CD4-positive, alpha-beta T cell (primary cell): ENCODE results near the gene HAVCR1. TPM values are rescaled to one million over a fixed set of nuclear protein-coding genes. Genes with fewer than 3 reads are reported as not detected.
"Not testable (repeated sequence)": the region's sequence is repeated elsewhere in the genome, so short reads cannot be mapped to it uniquely, and the experiment has no call there.

Source experiments
- ATAC-seq: fragments of 200-7000 bp; cut with Tn5 transposase; one replicate; pipeline ENCODE4 v1.10.0; 2022; ENCODE audit warnings: mild to moderate bottlenecking; ENCODE audit not compliant: poor library complexity
- CTCF ChIA-PET: fragments of 350-600 bp; sonication (Branson Sonifier 250); formaldehyde crosslinking; loops from one replicate; lab custom pipeline; 2021; ENCODE audit warnings: antibody characterized with exemption, inconsistent platforms; lab: Charles Lee
- POLR2A ChIA-PET: fragments of 350-600 bp; sonication (Branson Sonifier 250); formaldehyde crosslinking; loops from one replicate; lab custom pipeline; 2021; ENCODE audit warnings: antibody characterized with exemption, inconsistent platforms; lab: Charles Lee
- DNase-seq, 14 experiments: peaks; one replicate each; pipeline ENCODE4 v3.0.0-alpha.2; 2013 to 2020; ENCODE audit warnings: mixed read lengths in 2 of 14
- H3K27ac ChIP-seq, 2 donors: one replicate each; pipeline versions ENCODE4 v1.5.1 to v1.7.0; 2013; ENCODE audit warnings: low read length in 2 of 2, low read depth in 1 of 2, mild to moderate bottlenecking in 1 of 2
- H3K27me3 ChIP-seq, 2 experiments: 1 replicate in 1 of 2; 2 replicates in 1 of 2; pipeline versions ENCODE4 v1.6.1 to v1.7.0; 2013; ENCODE audit warnings: low read length in 2 of 2, control low read depth in 1 of 2, mild to moderate bottlenecking in 1 of 2, moderate library complexity in 1 of 2; ENCODE audit not compliant: insufficient read depth in 2 of 2, control insufficient read depth in 1 of 2
- H3K36me3 ChIP-seq: one replicate; pipeline ENCODE4 v1.6.1; 2013; ENCODE audit warnings: low read length, control low read depth; ENCODE audit not compliant: insufficient read depth
- H3K4me1 ChIP-seq: one replicate; pipeline ENCODE4 v1.6.1; 2013; ENCODE audit warnings: low read length, control low read depth; ENCODE audit not compliant: insufficient read depth
- H3K4me3 ChIP-seq: one replicate; pipeline ENCODE4 v1.5.1; 2013; ENCODE audit warnings: mild to moderate bottlenecking, low read length, moderate library complexity
- H3K9me3 ChIP-seq, 2 experiments: 1 replicate in 1 of 2; 2 replicates in 1 of 2; pipeline versions ENCODE4 v1.6.1 to v1.7.0; 2013; ENCODE audit warnings: low read length in 2 of 2, mild to moderate bottlenecking in 2 of 2, control low read depth in 1 of 2, moderate library complexity in 1 of 2; ENCODE audit not compliant: control insufficient read depth in 1 of 2, insufficient read depth in 1 of 2
- H3K27ac Mint-ChIP-seq: one replicate; pipeline ENCODE4 v1.8.0; 2020; ENCODE audit warnings: mixed read lengths
- H3K27me3 Mint-ChIP-seq: one replicate; pipeline ENCODE4 v1.8.0; 2021; ENCODE audit warnings: mixed read lengths
- H3K36me3 Mint-ChIP-seq: one replicate; pipeline ENCODE4 v1.8.0; 2021; ENCODE audit warnings: low read depth, mixed read lengths
- H3K4me1 Mint-ChIP-seq: one replicate; pipeline ENCODE4 v1.8.0; 2021; ENCODE audit warnings: low read depth, mixed read lengths
- H3K4me3 Mint-ChIP-seq: one replicate; pipeline ENCODE4 v1.8.0; 2020; ENCODE audit warnings: mild to moderate bottlenecking, mixed read lengths
- H3K9me3 Mint-ChIP-seq: one replicate; pipeline ENCODE4 v1.8.0; 2020; ENCODE audit warnings: mixed read lengths
- intact Hi-C, 2 experiments: fragments of 100-400 bp; cut with DNase I in 1 of 2; cut with micrococcal nuclease in 1 of 2; formaldehyde crosslinking; loops; one replicate each; pipeline versions ENCODE4 v1.15.1 to v1.9.0; 2023 to 2025; cut with DNase I, micrococcal nuclease
- total RNA-seq, 174 experiments: library from RNA in 2 of 174; stranded (reverse) in 2 of 174; gene quantifications; one replicate each; pipeline ENCODE4 v1.2.3 and lab custom pipeline; 2021 to 2026
- TF ChIP-seq, protein P1 (sequence below): fragments of 200-600 bp; IDR thresholded peaks from one replicate; pipeline ENCODE4 v1.8.0; 2022; ENCODE audit warnings: antibody characterized with exemption, mild to moderate bottlenecking

Gene HAVCR1
- total RNA-seq, 2 experiments from 2014 or later, result 1.5 to 1.7 TPM

DNA sequence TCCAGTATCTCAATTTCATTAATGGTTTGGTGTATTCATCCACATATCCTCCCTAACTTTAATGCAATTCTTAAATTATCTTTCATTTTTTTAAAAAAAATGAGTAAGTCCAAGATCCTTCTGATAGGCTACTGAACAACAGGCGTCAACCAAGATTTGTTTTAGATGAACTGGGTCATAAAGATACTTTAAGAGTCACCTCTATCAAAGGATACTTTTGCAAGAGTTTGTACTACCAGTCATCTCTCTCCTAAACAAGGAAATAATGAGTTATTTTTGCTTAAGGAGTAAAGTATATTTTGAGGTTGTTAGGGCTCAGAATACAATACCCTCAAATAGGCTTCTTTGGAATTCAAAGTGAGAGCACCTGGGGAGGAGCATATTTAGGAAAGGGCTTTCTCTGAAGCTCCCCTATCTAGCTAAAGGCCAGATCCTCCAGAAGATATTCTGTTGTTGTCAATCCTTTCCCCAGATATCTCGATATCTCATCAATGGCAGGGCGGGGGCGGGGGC is 25.8 kb downstream of the HAVCR1 start:
- Mint-ChIP-seq H3K27me3 (no peaks in the 10 kb centered on the region), H3K9me3 (no peaks in the 10 kb centered on the region), H3K4me3 (no peak overlapping the region), H3K4me1 (peaks cover 8% of the 10 kb centered on the region), H3K36me3 (peaks cover 15% of the 10 kb centered on the region), H3K27ac (no peak overlapping the region)
- TF ChIP-seq, protein P1, sequence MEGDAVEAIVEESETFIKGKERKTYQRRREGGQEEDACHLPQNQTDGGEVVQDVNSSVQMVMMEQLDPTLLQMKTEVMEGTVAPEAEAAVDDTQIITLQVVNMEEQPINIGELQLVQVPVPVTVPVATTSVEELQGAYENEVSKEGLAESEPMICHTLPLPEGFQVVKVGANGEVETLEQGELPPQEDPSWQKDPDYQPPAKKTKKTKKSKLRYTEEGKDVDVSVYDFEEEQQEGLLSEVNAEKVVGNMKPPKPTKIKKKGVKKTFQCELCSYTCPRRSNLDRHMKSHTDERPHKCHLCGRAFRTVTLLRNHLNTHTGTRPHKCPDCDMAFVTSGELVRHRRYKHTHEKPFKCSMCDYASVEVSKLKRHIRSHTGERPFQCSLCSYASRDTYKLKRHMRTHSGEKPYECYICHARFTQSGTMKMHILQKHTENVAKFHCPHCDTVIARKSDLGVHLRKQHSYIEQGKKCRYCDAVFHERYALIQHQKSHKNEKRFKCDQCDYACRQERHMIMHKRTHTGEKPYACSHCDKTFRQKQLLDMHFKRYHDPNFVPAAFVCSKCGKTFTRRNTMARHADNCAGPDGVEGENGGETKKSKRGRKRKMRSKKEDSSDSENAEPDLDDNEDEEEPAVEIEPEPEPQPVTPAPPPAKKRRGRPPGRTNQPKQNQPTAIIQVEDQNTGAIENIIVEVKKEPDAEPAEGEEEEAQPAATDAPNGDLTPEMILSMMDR, result no peak
- DNase-seq (no peak), ATAC-seq (no peak)
- no peaks in the 10 kb centered on the region for H3K9me3 ChIP-seq
- no peaks in the 10 kb centered on the region for H3K36me3 ChIP-seq
- H3K4me3 ChIP-seq, result no peak overlapping the region
- no peak overlapping the region for H3K27ac ChIP-seq
- ChIA-PET POLR2A (no interaction called here), CTCF (no interaction called here)
- H3K4me1 ChIP-seq, result peaks cover under 1% of the 10 kb centered on the region
- intact Hi-C loops, result loop anchor here in 1 of 2 experiments (5.0 kb wide), 1 partner anchor 361 kb away; no protein-coding TSS in a partner anchor
- H3K27me3 ChIP-seq, result no peaks in the 10 kb centered on the region

- ChIA-PET POLR2A (no interaction called here), CTCF (no interaction called here)
- H3K4me1 ChIP-seq, result peaks cover under 1% of the 10 kb centered on the region
- no peaks in the 10 kb centered on the region for H3K36me3 ChIP-seq
- DNase-seq (peak in 1 of 14 experiments; percentile 55), ATAC-seq (no peak)
- Mint-ChIP-seq H3K36me3 (peaks cover 8% of the 10 kb centered on the region), H3K4me3 (no peak overlapping the region), H3K9me3 (no peaks in the 10 kb centered on the region), H3K4me1 (peaks cover 7% of the 10 kb centered on the region), H3K27me3 (no peaks in the 10 kb centered on the region), H3K27ac (no peak overlapping the region)
- no peaks in the 10 kb centered on the region for H3K27me3 ChIP-seq
- H3K4me3 ChIP-seq, result no peak overlapping the region
- TF ChIP-seq, protein P1, result no peak
- intact Hi-C loops, result loop anchor here in 1 of 2 experiments (5.0 kb wide), 1 partner anchor 358 kb away; no protein-coding TSS in a partner anchor
- no peaks in the 10 kb centered on the region for H3K9me3 ChIP-seq
- no peak overlapping the region for H3K27ac ChIP-seq
Measured at GRCh38 chr5:157030692-157031091, 28.2 kb downstream of the HAVCR1 start.

DNA sequence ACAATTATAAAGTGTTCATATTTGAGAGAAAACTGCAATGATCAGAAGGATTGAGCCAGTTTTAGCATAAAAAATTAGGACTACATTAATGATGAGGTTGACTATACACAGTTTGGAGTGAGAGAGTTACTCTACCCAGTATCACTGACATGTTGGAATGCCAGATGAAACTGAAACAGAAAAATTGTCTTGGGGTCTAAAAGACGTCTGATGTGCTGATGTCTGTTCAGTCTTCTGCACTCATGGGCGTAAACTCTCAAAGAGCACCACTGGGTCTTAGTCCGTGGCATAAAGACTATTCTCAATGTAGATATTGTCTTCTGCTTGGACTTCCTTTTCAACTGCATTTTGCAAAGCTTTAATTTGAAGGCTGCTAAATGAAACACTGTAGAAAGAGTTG is 29.5 kb downstream of the HAVCR1 start:
- intact Hi-C loops, result no loop called here
- Histone ChIP-seq H3K4me3 (no peak overlapping the region), H3K36me3 (no peaks in the 10 kb centered on the region), H3K9me3 (no peaks in the 10 kb centered on the region), H3K27me3 (no peaks in the 10 kb centered on the region), H3K4me1 (peaks cover 13% of the 10 kb centered on the region), H3K27ac (no peak overlapping the region)
- no peak overlapping the region for H3K27ac Mint-ChIP-seq
- peaks cover 19% of the 10 kb centered on the region for H3K4me1 Mint-ChIP-seq
- TF ChIP-seq, protein P1, result no peak
- no peak overlapping the region for H3K4me3 Mint-ChIP-seq
- ChIA-PET CTCF (no interaction called here), POLR2A (interaction anchor here (0.9 kb wide), 1 partner anchor 21 kb away, joined by 3 read pairs; no protein-coding TSS in a partner anchor)
- no peak for ATAC-seq
- peaks cover under 1% of the 10 kb centered on the region for H3K36me3 Mint-ChIP-seq
- H3K9me3 Mint-ChIP-seq, result no peaks in the 10 kb centered on the region
- no peak for DNase-seq
- no peaks in the 10 kb centered on the region for H3K27me3 Mint-ChIP-seq

DNA sequence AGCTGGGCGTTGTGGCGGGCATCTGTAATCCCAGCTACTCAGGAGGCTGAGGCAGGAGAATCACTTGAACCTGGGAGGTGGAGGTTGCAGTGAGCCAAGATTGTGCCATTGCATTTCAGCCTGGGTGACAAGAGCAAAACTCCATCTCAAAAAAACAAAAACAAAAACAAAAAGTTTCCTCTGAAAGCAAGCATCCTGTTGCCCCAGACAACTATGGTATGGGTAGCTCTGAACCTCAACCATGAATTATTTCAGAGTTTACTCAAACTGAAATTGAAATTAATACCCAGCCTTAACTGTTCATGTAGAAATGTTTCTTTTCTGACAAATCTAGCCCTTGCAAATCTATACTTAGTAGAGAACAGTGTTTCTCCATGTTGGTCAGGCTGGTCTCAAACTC is 31.3 kb downstream of the HAVCR1 start:
- H3K9me3 Mint-ChIP-seq, POLR2A ChIA-PET, H3K4me3 ChIP-seq, H3K36me3 ChIP-seq, H3K27me3 Mint-ChIP-seq, H3K9me3 ChIP-seq, H3K36me3 Mint-ChIP-seq, H3K27ac ChIP-seq, H3K4me3 Mint-ChIP-seq, H3K27me3 ChIP-seq, CTCF ChIA-PET, ATAC-seq, intact Hi-C loops, H3K27ac Mint-ChIP-seq: not testable (repeated sequence)
- peak in 1 of 14 experiments; percentile 15 for DNase-seq
- peaks cover 19% of the 10 kb centered on the region for H3K4me1 Mint-ChIP-seq
- peaks cover 13% of the 10 kb centered on the region for H3K4me1 ChIP-seq
